ENCODE results near the gene STAB1. TPM values are rescaled to one million over a fixed set of nuclear protein-coding genes. Genes with fewer than 3 reads are reported as not detected.
A peak's percentile ranks its signal among the peaks of the same experiment; 100 is the strongest.

Gene STAB1
- total RNA-seq, 1 donor from 2014 or later, result 0.46 TPM

DNA sequence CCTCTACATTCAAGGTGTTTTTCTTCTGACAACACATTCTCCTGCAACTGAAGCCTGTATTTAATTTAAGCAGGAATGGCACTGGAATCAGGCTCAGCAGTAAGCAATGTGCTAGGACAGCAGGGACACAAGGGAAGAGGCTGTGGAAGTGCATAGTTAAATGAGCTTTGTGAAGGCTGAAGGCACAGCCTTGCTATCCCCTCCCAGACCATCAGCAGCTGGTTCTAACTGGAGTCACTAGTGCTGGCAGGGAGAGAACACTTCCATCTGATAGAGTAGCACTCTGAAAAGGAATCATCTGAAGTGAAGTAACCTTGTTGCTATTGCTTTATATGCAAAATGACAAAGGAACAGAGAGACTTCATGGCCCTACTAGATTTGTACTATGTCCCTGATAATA, 56.0 kb downstream of the STAB1 start:
- peaks cover 2% of the 10 kb centered on the region for H3K4me1 Mint-ChIP-seq (ENCODE audit: low read depth)
- H3K27me3 Mint-ChIP-seq, result no peaks in the 10 kb centered on the region
- peaks cover 15% of the 10 kb centered on the region for H3K36me3 Mint-ChIP-seq (ENCODE audit: insufficient read depth)
- DNase-seq (ENCODE audit: low spot score, unreplicated experiment), result no peak
- TF ChIP-seq, protein P1, sequence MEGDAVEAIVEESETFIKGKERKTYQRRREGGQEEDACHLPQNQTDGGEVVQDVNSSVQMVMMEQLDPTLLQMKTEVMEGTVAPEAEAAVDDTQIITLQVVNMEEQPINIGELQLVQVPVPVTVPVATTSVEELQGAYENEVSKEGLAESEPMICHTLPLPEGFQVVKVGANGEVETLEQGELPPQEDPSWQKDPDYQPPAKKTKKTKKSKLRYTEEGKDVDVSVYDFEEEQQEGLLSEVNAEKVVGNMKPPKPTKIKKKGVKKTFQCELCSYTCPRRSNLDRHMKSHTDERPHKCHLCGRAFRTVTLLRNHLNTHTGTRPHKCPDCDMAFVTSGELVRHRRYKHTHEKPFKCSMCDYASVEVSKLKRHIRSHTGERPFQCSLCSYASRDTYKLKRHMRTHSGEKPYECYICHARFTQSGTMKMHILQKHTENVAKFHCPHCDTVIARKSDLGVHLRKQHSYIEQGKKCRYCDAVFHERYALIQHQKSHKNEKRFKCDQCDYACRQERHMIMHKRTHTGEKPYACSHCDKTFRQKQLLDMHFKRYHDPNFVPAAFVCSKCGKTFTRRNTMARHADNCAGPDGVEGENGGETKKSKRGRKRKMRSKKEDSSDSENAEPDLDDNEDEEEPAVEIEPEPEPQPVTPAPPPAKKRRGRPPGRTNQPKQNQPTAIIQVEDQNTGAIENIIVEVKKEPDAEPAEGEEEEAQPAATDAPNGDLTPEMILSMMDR (IDR thresholded peaks at IDR 0.05; ENCODE audit: unreplicated experiment), result no peak
- H3K27ac Mint-ChIP-seq, result no peak overlapping the region
- no peak overlapping the region for H3K4me3 Mint-ChIP-seq (ENCODE audit: low read depth)
- no peaks in the 10 kb centered on the region for H3K9me3 Mint-ChIP-seq (ENCODE audit: low read depth)

DNA sequence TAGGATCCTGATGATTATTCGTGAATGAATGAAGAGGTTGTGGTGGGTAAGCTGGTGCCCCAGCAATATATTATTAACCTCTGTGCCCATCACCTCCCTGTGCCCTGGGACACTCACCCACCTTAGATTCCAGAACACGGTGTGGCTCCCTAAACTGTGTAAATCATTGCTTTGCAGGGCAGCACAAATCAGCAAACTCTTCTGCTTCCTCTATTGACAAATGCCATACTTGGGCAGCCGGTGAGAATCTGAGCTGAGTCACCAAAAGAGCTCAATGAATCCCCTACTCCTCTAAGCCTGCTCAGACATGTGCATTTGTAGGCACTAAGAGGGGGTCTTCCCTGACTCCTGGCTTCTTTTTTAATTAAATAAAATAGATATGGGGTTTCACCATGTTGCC, 57.0 kb downstream of the STAB1 start:
- Mint-ChIP-seq H3K4me1 (ENCODE audit: low read depth) (peaks cover 2% of the 10 kb centered on the region), H3K4me3 (ENCODE audit: low read depth) (no peak overlapping the region), H3K27me3 (no peaks in the 10 kb centered on the region), H3K9me3 (ENCODE audit: low read depth) (no peaks in the 10 kb centered on the region), H3K36me3 (ENCODE audit: insufficient read depth) (peaks cover 13% of the 10 kb centered on the region), H3K27ac (no peak overlapping the region)
- TF ChIP-seq, protein P1 (IDR thresholded peaks at IDR 0.05; ENCODE audit: unreplicated experiment), result no peak
- DNase-seq (ENCODE audit: low spot score, unreplicated experiment), result no peak

DNA sequence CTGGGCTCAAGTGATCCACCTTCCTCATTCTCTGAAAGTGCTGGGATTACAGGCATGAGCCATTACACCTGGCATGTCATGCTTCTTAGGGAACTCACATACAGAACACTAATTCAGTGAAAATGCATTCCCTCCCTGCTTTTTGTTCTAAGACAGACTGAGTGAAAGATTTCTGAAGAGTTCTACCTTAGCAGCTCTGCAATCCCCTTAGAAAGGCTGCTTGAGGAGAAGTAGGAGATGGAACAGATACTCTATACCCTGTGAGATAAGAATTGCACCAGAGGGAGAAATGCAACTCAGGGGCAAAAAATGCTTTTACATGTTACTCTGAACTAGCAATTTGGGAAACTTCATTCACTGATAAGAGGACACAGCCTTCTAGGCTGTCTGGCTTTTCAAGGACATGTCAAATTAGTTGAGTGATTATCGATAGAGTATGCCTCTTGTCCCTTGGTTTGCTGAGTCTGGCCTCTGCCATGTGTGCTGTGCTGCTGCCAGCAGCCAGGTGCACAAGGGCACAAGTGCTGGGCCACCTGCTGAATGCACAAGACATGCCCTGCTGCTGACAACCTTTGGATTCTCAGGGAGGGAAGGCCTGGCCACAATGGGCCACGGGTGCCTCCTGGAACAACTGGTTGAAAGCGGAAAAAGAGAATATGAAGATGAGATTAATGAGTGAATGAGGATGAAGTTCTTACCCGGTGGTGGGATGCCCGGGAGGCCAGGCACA, 59.1 kb downstream of the STAB1 start:
- DNase-seq (ENCODE audit: low spot score, unreplicated experiment), result no peak
- TF ChIP-seq, protein P1 (IDR thresholded peaks at IDR 0.05; ENCODE audit: unreplicated experiment), result no peak
- peaks cover 9% of the 10 kb centered on the region for H3K36me3 Mint-ChIP-seq (ENCODE audit: insufficient read depth)

DNA sequence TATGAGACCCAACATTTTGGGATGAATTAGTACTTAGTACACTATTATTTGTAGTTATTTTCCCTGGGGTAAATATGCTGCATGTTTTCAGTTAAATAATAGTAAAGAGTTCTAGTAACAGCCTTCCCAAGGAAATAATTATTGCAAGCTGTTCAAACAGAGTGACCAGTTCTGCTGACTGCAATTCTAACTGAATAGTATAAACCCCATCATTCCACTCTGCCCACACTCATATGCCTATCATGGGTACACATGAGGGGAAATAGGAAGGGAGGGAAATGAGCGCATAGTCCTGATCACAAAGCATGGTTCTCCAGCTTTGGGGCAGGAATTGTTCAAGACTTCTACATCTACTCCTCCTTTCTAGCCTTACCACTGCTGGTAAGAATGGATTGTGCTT, 59.9 kb downstream of the STAB1 start:
- Mint-ChIP-seq H3K4me1 (ENCODE audit: low read depth) (peaks cover 2% of the 10 kb centered on the region), H3K9me3 (ENCODE audit: low read depth) (no peaks in the 10 kb centered on the region), H3K36me3 (ENCODE audit: insufficient read depth) (peaks cover 12% of the 10 kb centered on the region), H3K27ac (no peak overlapping the region), H3K27me3 (no peaks in the 10 kb centered on the region), H3K4me3 (ENCODE audit: low read depth) (no peak overlapping the region)
- no peak for DNase-seq (ENCODE audit: low spot score, unreplicated experiment)
- TF ChIP-seq, protein P1 (IDR thresholded peaks at IDR 0.05; ENCODE audit: unreplicated experiment), result no peak

More for the DNA sequence above, 59.1 kb downstream of the STAB1 start:
- peak overlapping the region; percentile 85 for H3K27ac Mint-ChIP-seq
- H3K4me1 Mint-ChIP-seq (ENCODE audit: low read depth), result peaks cover 2% of the 10 kb centered on the region
- H3K4me3 Mint-ChIP-seq (ENCODE audit: low read depth), result no peak overlapping the region
- no peaks in the 10 kb centered on the region for H3K9me3 Mint-ChIP-seq (ENCODE audit: low read depth)
- H3K27me3 Mint-ChIP-seq, result no peaks in the 10 kb centered on the region

DNA sequence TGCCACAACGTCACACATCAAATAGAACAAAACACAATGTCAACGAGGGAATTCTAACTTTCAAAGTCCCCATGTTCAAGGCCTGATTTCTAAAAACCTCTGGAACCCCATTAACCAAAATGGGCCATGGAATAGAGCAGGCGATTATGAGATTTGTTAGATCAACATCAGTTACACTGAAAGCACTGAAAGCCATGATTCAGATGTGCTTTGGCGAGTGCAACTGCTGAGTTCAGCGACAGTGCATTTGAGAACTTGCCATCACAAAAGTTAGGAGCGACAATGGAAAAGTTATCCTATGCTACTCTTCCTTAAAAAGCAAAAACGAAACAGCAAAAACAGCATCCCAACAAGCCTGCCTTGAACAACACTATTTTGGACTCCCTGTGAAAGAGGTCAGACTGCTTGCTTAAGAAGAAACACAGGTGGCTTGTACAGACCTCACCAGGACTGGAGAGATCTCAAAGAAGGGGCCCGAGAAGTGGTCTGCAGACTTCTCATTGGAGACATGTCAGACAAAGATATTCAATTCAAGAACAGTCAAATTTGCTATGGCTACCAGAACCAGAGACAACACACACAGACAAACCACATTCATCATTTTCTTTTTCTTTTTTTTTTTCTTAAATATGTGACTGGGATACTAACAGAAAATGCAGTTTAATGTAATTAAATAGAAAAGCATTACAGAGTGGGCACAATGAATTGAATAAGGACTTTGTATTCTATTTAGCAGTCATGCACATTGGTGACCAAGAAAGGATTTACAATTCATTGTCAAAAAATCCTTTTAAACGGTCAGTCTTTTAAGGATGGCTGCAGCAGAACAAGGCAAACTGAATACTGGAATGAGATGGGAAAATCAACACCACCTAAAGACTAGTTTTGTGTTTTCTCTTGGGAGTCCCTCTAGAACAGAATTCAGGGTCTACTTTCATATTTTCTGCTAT, 62.1 kb downstream of the STAB1 start:
- DNase-seq (ENCODE audit: low spot score, unreplicated experiment), result no peak
- peaks cover 11% of the 10 kb centered on the region for H3K36me3 Mint-ChIP-seq (ENCODE audit: insufficient read depth)
- peak overlapping the region; percentile 14 for H3K27ac Mint-ChIP-seq
- H3K9me3 Mint-ChIP-seq (ENCODE audit: low read depth), result no peaks in the 10 kb centered on the region
- H3K27me3 Mint-ChIP-seq, result no peaks in the 10 kb centered on the region
- H3K4me3 Mint-ChIP-seq (ENCODE audit: low read depth), result no peak overlapping the region
- TF ChIP-seq, protein P1 (IDR thresholded peaks at IDR 0.05; ENCODE audit: unreplicated experiment), result no peak
- peaks cover 2% of the 10 kb centered on the region for H3K4me1 Mint-ChIP-seq (ENCODE audit: low read depth)
